ENCODE results near the gene TPPP2. TPM values are rescaled to one million over a fixed set of nuclear protein-coding genes. Genes with fewer than 3 reads are reported as not detected.

TPPP2 gene
- total and polyA plus RNA-seq, 8 donors: 0.20 to 0.50 (median 0.22) TPM; not detected in 3

- no peak for DNase-seq
- no peak for ATAC-seq
- H3K27ac ChIP-seq: no peak overlapping the region
- peaks cover 0 to 55% of the 10 kb centered on the region in 2 donors for H3K36me3 ChIP-seq
- no peak for TF ChIP-seq CTCF (IDR thresholded peaks at IDR 0.05)
- H3K27me3 ChIP-seq: no peaks in the 10 kb centered on the region
- intact Hi-C loops (cut with DNase I): no loop called here
- H3K4me3 ChIP-seq: no peak overlapping the region
- H3K9me3 ChIP-seq: no peaks in the 10 kb centered on the region
- no peaks in the 10 kb centered on the region for H3K4me1 ChIP-seq
Measured at GRCh38 chr14:20997564-20997963, 32.5 kb upstream of the TPPP2 start.

GRCh38 chr14:20998139-20998538, 31.9 kb upstream of the TPPP2 start:
- intact Hi-C loops (cut with DNase I): no loop called here
- H3K27me3 ChIP-seq: no peaks in the 10 kb centered on the region
- ATAC-seq (peak; percentile 17), DNase-seq (peak in 1 of 4 donors; percentile 55)
- no peaks in the 10 kb centered on the region for H3K9me3 ChIP-seq
- no peak for TF ChIP-seq CTCF (IDR thresholded peaks at IDR 0.05)
- no peak overlapping the region for H3K27ac ChIP-seq
- no peak overlapping the region for H3K4me3 ChIP-seq
- peaks cover 0 to 49% of the 10 kb centered on the region in 2 donors for H3K36me3 ChIP-seq
- no peaks in the 10 kb centered on the region for H3K4me1 ChIP-seq

DNA sequence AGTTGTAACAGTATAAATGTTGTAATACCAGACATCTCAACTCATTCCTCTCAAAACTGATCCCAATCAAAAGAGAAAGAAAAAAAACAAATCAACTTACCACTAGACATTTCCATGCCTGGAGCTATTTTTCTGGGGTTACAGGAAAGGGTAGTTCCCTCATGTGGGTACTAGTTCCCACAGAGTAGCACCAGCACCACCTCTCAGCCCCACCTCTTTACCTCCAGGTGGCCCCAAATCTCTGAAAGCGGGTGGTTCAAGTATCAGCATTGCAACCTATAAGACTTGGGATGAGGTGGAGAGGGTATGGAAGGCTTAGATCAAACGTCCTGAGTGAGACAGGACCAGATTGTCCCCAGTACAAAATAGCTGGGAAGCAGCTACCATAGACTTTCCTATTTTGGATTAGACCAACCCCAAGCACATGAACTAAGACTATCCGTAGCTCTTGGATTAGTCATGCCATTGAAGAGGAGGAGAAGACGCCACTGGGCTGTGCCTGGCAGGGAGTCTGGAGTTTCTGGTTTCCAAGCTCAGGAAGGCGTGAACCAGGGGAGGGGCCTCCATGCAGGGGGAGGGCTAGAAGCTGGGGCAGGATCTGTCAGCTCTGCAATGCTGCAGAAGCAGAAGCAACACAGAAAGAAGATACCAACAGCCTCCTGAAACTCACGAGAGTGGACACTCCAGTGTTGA, 31.2 kb upstream of the TPPP2 start, which contains the start of gene SLC39A2:
SLC39A2 (plus strand) TSS at position 620 of the 693 bp plus-strand sequence. CDS start 154 bp downstream, outside the sequence.
- Histone ChIP-seq H3K9me3 (no peaks in the 10 kb centered on the region), H3K27me3 (no peaks in the 10 kb centered on the region), H3K4me1 (no peaks in the 10 kb centered on the region), H3K27ac (peak within 1 kb of the TSS in 1 of 2 donors; percentile 33), H3K36me3 (peaks cover 0 to 42% of the 10 kb centered on the region in 2 donors), H3K4me3 (no peak within 1 kb of the TSS)
- ATAC-seq: peak; percentile 94
- intact Hi-C loops (cut with DNase I): no loop called here
- no peak for TF ChIP-seq CTCF (IDR thresholded peaks at IDR 0.05)
- DNase-seq: peak in 2 of 4 donors; percentile 63 to 69

DNA sequence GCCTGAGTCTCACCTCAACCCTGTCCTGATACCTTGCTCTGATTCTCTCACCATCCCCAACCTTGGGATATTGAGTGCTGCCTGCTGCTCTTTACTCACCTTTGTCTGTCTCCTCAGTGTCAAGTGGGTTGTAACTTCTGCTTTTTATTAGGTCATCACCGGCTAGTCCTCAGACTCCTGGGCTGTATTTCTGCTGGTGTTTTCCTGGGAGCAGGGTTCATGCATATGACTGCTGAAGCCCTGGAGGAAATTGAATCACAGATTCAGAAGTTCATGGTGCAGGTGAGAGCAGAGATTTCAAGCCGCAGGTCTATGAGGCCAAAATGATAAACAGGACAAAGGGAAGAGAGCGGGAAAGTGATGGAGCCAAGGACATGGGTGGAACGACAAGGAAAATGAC, 30.4 kb upstream of the TPPP2 start:
- H3K36me3 ChIP-seq: peaks cover 0 to 35% of the 10 kb centered on the region in 2 donors
- no peak for TF ChIP-seq CTCF (IDR thresholded peaks at IDR 0.05)
- ATAC-seq: no peak
- H3K4me1 ChIP-seq: no peaks in the 10 kb centered on the region
- H3K9me3 ChIP-seq: no peaks in the 10 kb centered on the region
- no peak overlapping the region for H3K4me3 ChIP-seq
- no peaks in the 10 kb centered on the region for H3K27me3 ChIP-seq
- no peak for DNase-seq
- intact Hi-C loops (cut with DNase I): no loop called here
- H3K27ac ChIP-seq: no peak overlapping the region

DNA sequence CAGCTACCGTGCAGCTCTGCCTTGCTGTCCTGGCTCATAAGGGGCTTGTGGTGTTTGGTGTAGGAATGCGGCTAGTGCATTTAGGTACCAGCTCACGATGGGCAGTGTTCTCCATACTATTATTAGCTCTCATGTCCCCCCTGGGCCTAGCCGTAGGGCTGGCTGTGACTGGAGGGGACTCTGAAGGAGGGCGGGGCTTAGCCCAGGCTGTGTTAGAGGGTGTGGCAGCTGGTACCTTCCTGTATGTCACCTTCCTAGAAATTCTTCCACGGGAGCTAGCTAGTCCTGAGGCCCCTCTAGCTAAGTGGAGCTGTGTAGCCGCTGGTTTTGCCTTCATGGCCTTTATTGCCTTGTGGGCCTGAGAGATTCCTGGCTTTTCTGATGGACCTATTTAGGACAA, 28.8 kb upstream of the TPPP2 start:
- peaks cover 0 to 18% of the 10 kb centered on the region in 2 donors for H3K36me3 ChIP-seq
- ATAC-seq: no peak
- no peak for TF ChIP-seq CTCF (IDR thresholded peaks at IDR 0.05)

More for the DNA sequence above, 28.8 kb upstream of the TPPP2 start:
- no peaks in the 10 kb centered on the region for H3K4me1 ChIP-seq
- no peak overlapping the region for H3K4me3 ChIP-seq
- intact Hi-C loops (cut with DNase I): no loop called here
- H3K9me3 ChIP-seq: no peaks in the 10 kb centered on the region
- no peak for DNase-seq
- no peaks in the 10 kb centered on the region for H3K27me3 ChIP-seq
- no peak overlapping the region for H3K27ac ChIP-seq
